IMR-90 (cell line): ENCODE data around the gene TAF8. TPM values are rescaled to one million over a fixed set of nuclear protein-coding genes. Genes with fewer than 3 reads are reported as not detected.

ENCODE experiments used
- ATAC-seq: fragments of 200-7000 bp; cut with Tn5 transposase; 2 replicates; pipeline ENCODE4 v1.9.1; 2020; ENCODE audit warnings: low read depth, mild to moderate bottlenecking, moderate library complexity
- BruUV-seq: library from RNA; stranded (reverse); fragments of 400-500 nt; replicated peaks from 2 replicates; lab custom pipeline; 2021; lab: Mats Ljungman, UMichigan
- CTCF ChIA-PET: fragments of 300-600 bp; formaldehyde crosslinking; extraction: SDS; loops from one replicate; lab custom pipeline; 2021; ENCODE audit warnings: antibody characterized with exemption; lab: Yijun Ruan, JAX
- POLR2A ChIA-PET: fragments of 300-600 bp; sonication (Branson Sonifier 250); formaldehyde crosslinking; loops from one replicate; lab custom pipeline; 2022; ENCODE audit warnings: antibody characterized with exemption; ENCODE audit not compliant: unreplicated experiment; lab: Charles Lee
- DNase-seq: peaks from one replicate; pipeline ENCODE4 v3.0.0; 2013
- H2AFZ ChIP-seq: replicated peaks from 2 replicates; pipeline ENCODE3; 2013; ENCODE audit warnings: low read length, mild to moderate bottlenecking; ENCODE audit not compliant: poor library complexity
- H2AK5ac ChIP-seq: 2 replicates; pipeline ENCODE4 v1.6.1; 2013; ENCODE audit warnings: low read depth, low read length, inconsistent platforms
- H2AK9ac ChIP-seq: replicated peaks from 2 replicates; pipeline ENCODE3; 2013; ENCODE audit warnings: mild to moderate bottlenecking, low read depth, low read length, moderate library complexity; ENCODE audit not compliant: poor library complexity
- H2BK120ac ChIP-seq: 2 replicates; pipeline ENCODE4 v1.6.1; 2013; ENCODE audit warnings: low read depth, low read length, inconsistent platforms
- H2BK15ac ChIP-seq: 3 replicates; pipeline ENCODE4 v1.6.1; 2013; ENCODE audit warnings: low read depth, low read length, inconsistent platforms
- H2BK20ac ChIP-seq: 2 replicates; pipeline ENCODE4 v1.6.1; 2013; ENCODE audit warnings: low read depth, mild to moderate bottlenecking, inconsistent platforms, low read length, moderate library complexity
- H2BK5ac ChIP-seq: 2 replicates; pipeline ENCODE4 v1.6.1; 2013; ENCODE audit warnings: mild to moderate bottlenecking, low read depth, low read length, inconsistent platforms; ENCODE audit not compliant: poor library complexity, severe bottlenecking
- H3K14ac ChIP-seq: replicated peaks from 2 replicates; pipeline ENCODE4 v1.6.1; 2013; ENCODE audit warnings: low read depth, low read length, inconsistent platforms
- H3K18ac ChIP-seq: 2 replicates; pipeline ENCODE4 v1.6.1; 2013; ENCODE audit warnings: low read depth, low read length, control low read depth
- H3K23ac ChIP-seq: 2 replicates; pipeline ENCODE4 v1.6.1; 2013; ENCODE audit warnings: low read depth, low read length, inconsistent platforms
- H3K27ac ChIP-seq: 2 replicates; pipeline ENCODE4 v1.5.1; 2013; ENCODE audit warnings: mild to moderate bottlenecking, control low read depth, low read length; ENCODE audit not compliant: insufficient read depth
- H3K27me3 ChIP-seq: 2 replicates; pipeline ENCODE4 v1.6.1; 2013; ENCODE audit warnings: low read length; ENCODE audit not compliant: control insufficient read depth, insufficient read depth
- H3K36me3 ChIP-seq: 2 replicates; pipeline ENCODE4 v1.6.1; 2013; ENCODE audit warnings: low read length, mixed read lengths; ENCODE audit not compliant: control insufficient read depth, insufficient read depth
- H3K4ac ChIP-seq: 2 replicates; pipeline ENCODE4 v1.6.1; 2013; ENCODE audit warnings: low read depth, low read length, inconsistent platforms
- H3K4me1 ChIP-seq: 2 replicates; pipeline ENCODE4 v1.6.1; 2013; ENCODE audit warnings: low read length, mixed read lengths; ENCODE audit not compliant: control insufficient read depth, insufficient read depth
- H3K4me2 ChIP-seq: 2 replicates; pipeline ENCODE4 v1.6.1; 2013; ENCODE audit warnings: low read depth, mild to moderate bottlenecking, control low read depth, low read length, moderate library complexity
- H3K4me3 ChIP-seq: 2 replicates; pipeline ENCODE4 v1.5.1; 2013; ENCODE audit warnings: low read depth, mild to moderate bottlenecking, control low read depth, low read length, moderate library complexity; ENCODE audit not compliant: insufficient read depth
- H3K56ac ChIP-seq: 2 replicates; pipeline ENCODE4 v1.6.1; 2013; ENCODE audit warnings: low read length, inconsistent platforms; ENCODE audit not compliant: insufficient read depth; ENCODE audit errors: extremely low read depth
- H3K79me1 ChIP-seq, 2 experiments: 2 replicates each; pipeline ENCODE4 v1.6.1; 2013; ENCODE audit warnings: low read length in 2 of 2, inconsistent platforms in 1 of 2, low read depth in 1 of 2
- H3K9ac ChIP-seq: 2 replicates; pipeline ENCODE4 v1.6.1; 2013; ENCODE audit warnings: low read depth, low read length, control low read depth
- H3K9me1 ChIP-seq: 2 replicates; pipeline ENCODE4 v1.6.1; 2013; ENCODE audit warnings: low read length, inconsistent platforms; ENCODE audit not compliant: insufficient read depth
- H3K9me3 ChIP-seq: 2 replicates; pipeline ENCODE4 v1.6.1; 2013; ENCODE audit warnings: low read length; ENCODE audit not compliant: control insufficient read depth, insufficient read depth
- H4K20me1 ChIP-seq: 2 replicates; pipeline ENCODE4 v1.6.1; 2013; ENCODE audit warnings: low read length, inconsistent platforms; ENCODE audit not compliant: insufficient read depth
- H4K5ac ChIP-seq: 2 replicates; pipeline ENCODE4 v1.6.1; 2013; ENCODE audit warnings: mild to moderate bottlenecking, low read depth, low read length, control low read depth
- H4K8ac ChIP-seq, 2 experiments: 2 replicates each; pipeline ENCODE4 v1.6.1; 2013; ENCODE audit warnings: low read depth in 2 of 2, low read length in 2 of 2, control low read depth in 1 of 2, inconsistent platforms in 1 of 2
- H4K91ac ChIP-seq: 2 replicates; pipeline ENCODE4 v1.6.1; 2013; ENCODE audit warnings: low read depth, low read length, inconsistent platforms; ENCODE audit not compliant: insufficient read depth
- BHLHE40 ChIP-seq: fragments of 150-350 bp; IDR thresholded peaks from 2 replicates; pipeline ENCODE4 v1.6.1; 2016; ENCODE audit warnings: mild to moderate bottlenecking, low read depth, low read length
- CEBPB ChIP-seq: IDR thresholded peaks from 2 replicates; pipeline ENCODE4 v1.6.1; 2012; ENCODE audit warnings: low read depth, low read length, improper control_type of control experiment
- CHD1 ChIP-seq: IDR thresholded peaks from 2 replicates; pipeline ENCODE4 v1.6.1; 2012; ENCODE audit warnings: low read depth, low read length, improper control_type of control experiment
- CTCF ChIP-seq: conservative IDR thresholded peaks from 2 replicates; pipeline ENCODE4 v1.5.1; 2012; ENCODE audit warnings: mild to moderate bottlenecking, low read depth, low read length, improper control_type of control experiment
- MAFK ChIP-seq: IDR thresholded peaks from 2 replicates; pipeline ENCODE4 v1.6.1; 2012; ENCODE audit warnings: low read depth, low read length, improper control_type of control experiment
- MAZ ChIP-seq: IDR thresholded peaks from 2 replicates; pipeline ENCODE4 v1.6.1; 2012; ENCODE audit warnings: low read depth, mild to moderate bottlenecking, low read length, improper control_type of control experiment, moderate library complexity, borderline replicate concordance
- MXI1 ChIP-seq: IDR thresholded peaks from 2 replicates; pipeline ENCODE4 v1.6.1; 2012; ENCODE audit warnings: low read depth, mild to moderate bottlenecking, low read length, moderate library complexity, borderline replicate concordance
- NFE2L2 ChIP-seq: fragments of 150-350 bp; IDR thresholded peaks from 2 replicates; pipeline ENCODE4 v1.6.1; 2016; ENCODE audit warnings: low read depth, mild to moderate bottlenecking, low read length
- POLR2A ChIP-seq: IDR thresholded peaks from 2 replicates; pipeline ENCODE4 v1.6.1; 2012; ENCODE audit warnings: mild to moderate bottlenecking, low read depth, low read length
- RAD21 ChIP-seq: IDR thresholded peaks from 2 replicates; pipeline ENCODE4 v1.6.1; 2012; ENCODE audit warnings: low read length, improper control_type of control experiment
- RCOR1 ChIP-seq: IDR thresholded peaks from 2 replicates; pipeline ENCODE4 v1.6.1; 2012; ENCODE audit warnings: mild to moderate bottlenecking, low read length, improper control_type of control experiment; ENCODE audit not compliant: insufficient replicate concordance
- RFX5 ChIP-seq: IDR thresholded peaks from 2 replicates; pipeline ENCODE4 v1.8.0; 2012; ENCODE audit warnings: low read depth, mild to moderate bottlenecking, low read length, moderate library complexity
- SMC3 ChIP-seq: fragments of 150-350 bp; IDR thresholded peaks from 2 replicates; pipeline ENCODE4 v1.6.1; 2016; ENCODE audit warnings: low read depth, mild to moderate bottlenecking, antibody characterized with exemption, low read length, moderate library complexity
- WGBS, 2 experiments: methylation state at CpG; one replicate each; pipeline versions ENCODE4 v1.1.5 to v1.1.7; 2013; ENCODE audit warnings: missing lambda C conversion rate in 2 of 2; ENCODE audit not compliant: insufficient read length in 1 of 2; ENCODE audit errors: extremely low coverage in 2 of 2; 5-methylcytosine and 5-hydroxymethylcytosine counted together
- dilution Hi-C: fragments of 300-500 bp; cut with HindIII; formaldehyde crosslinking; loops from one replicate; pipeline ENCODE4 v1.14.3; 2018; ENCODE audit warnings: low sequenced_read_pairs; ENCODE audit not compliant: unreplicated experiment
- in situ Hi-C: fragments of 300-500 bp; cut with MboI; formaldehyde crosslinking; loops from 3 replicates; pipeline ENCODE4 v1.14.3; 2019; ENCODE audit warnings: low sequenced_read_pairs, inconsistent platforms, mixed read lengths
- intact Hi-C: fragments of 100-400 bp; cut with micrococcal nuclease; formaldehyde crosslinking; loops from 2 replicates; pipeline ENCODE4 v1.10.0; 2022
- polyA plus RNA-seq, 3 experiments: library from polyadenylated mRNA; depleted of rRNA; stranded (reverse); fragments of >200 nt; gene quantifications; 2 replicates each; pipeline ENCODE4 v1.2.3, GENCODE V29; 2012; ENCODE audit warnings: low replicate concordance in 1 of 3
- total RNA-seq: library from RNA; depleted of rRNA; stranded (reverse); fragments of >200 nt; gene quantifications from 2 replicates; pipeline ENCODE4 v1.2.3, GENCODE V29; 2012
- TF ChIP-seq, protein P1 (sequence below): fragments of 150-350 bp; IDR thresholded peaks from 2 replicates; pipeline ENCODE4 v1.6.1; 2017; ENCODE audit warnings: mild to moderate bottlenecking, antibody characterized with exemption, low read length, low read depth

Gene TAF8
- total and polyA plus RNA-seq, 2 of the 4 experiments (the other 2 are of a cell fraction), result 14.3 to 22.8 TPM

GRCh38 chr6:42125231-42125630 lies 74.9 kb downstream of the TAF8 start:
- H2BK15ac ChIP-seq, result no peak overlapping the region
- H2BK120ac ChIP-seq, result no peak overlapping the region
- peaks cover 0 to 18% of the 10 kb centered on the region in 2 experiments; a peak in 2 of 4 replicates for H3K79me1 ChIP-seq
- H2BK20ac ChIP-seq, result no peak overlapping the region
- WGBS, 2 experiments, result 97% methylated on average over 5 of the region's 14 CpGs; no CpG with 5 or more reads in 1 of the 2 experiments
- dilution Hi-C loops (no loop called here), intact Hi-C loops (no loop called here), in situ Hi-C loops (no loop called here)
- H3K36me3 ChIP-seq, result peaks cover 2% of the 10 kb centered on the region; the same call in 1 of the 2 replicates
- no peak overlapping the region for H2BK5ac ChIP-seq
- BruUV-seq, result no TSS peak
- no peak overlapping the region for H3K4me2 ChIP-seq
- no peak overlapping the region for H3K9ac ChIP-seq
- TF ChIP-seq MAZ (no peak), NFE2L2 (no peak), SMC3 (no peak), CEBPB (no peak), BHLHE40 (no peak), CTCF (no peak), RFX5 (no peak), POLR2A (no peak), RAD21 (no peak), RCOR1 (no peak), CHD1 (no peak), MAFK (no peak), MXI1 (no peak)
- TF ChIP-seq, protein P1, sequence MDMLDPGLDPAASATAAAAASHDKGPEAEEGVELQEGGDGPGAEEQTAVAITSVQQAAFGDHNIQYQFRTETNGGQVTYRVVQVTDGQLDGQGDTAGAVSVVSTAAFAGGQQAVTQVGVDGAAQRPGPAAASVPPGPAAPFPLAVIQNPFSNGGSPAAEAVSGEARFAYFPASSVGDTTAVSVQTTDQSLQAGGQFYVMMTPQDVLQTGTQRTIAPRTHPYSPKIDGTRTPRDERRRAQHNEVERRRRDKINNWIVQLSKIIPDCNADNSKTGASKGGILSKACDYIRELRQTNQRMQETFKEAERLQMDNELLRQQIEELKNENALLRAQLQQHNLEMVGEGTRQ, result no peak
- ChIA-PET POLR2A (no interaction called here), CTCF (no interaction called here)
- no peak overlapping the region for H3K27ac ChIP-seq
- ATAC-seq (no peak), DNase-seq (no peak)
- no peaks in the 10 kb centered on the region for H3K27me3 ChIP-seq
- no peak overlapping the region for H4K8ac ChIP-seq
- H2AFZ ChIP-seq, result no peak overlapping the region
- no peak overlapping the region for H3K14ac ChIP-seq
- no peak overlapping the region for H3K56ac ChIP-seq
- H3K23ac ChIP-seq, result no peak overlapping the region
- H3K4me1 ChIP-seq, result peaks cover 11% of the 10 kb centered on the region
- H4K91ac ChIP-seq, result no peak overlapping the region
- H3K4me3 ChIP-seq, result no peak overlapping the region
- H2AK5ac ChIP-seq, result no peak overlapping the region
- H3K18ac ChIP-seq, result no peak overlapping the region
- peaks cover 20% of the 10 kb centered on the region for H3K9me1 ChIP-seq
- H4K20me1 ChIP-seq, result no peaks in the 10 kb centered on the region
- H2AK9ac ChIP-seq, result peak overlapping the region; percentile 73
- H4K5ac ChIP-seq, result no peak overlapping the region
- no peaks in the 10 kb centered on the region for H3K9me3 ChIP-seq
- H3K4ac ChIP-seq, result no peak overlapping the region
